HTERT RPE-1 (cell line): ENCODE data around the gene SLC8A3.
"Not testable (repeated sequence)": the region's sequence is repeated elsewhere in the genome, so short reads cannot be mapped to it uniquely, and the experiment has no call there.

ENCODE experiments used
- in situ Hi-C: fragments of 300-500 bp; cut with MboI; formaldehyde crosslinking; loops from 4 replicates; pipeline ENCODE4 v1.14.3; 2020; ENCODE audit warnings: low sequenced_read_pairs

The SLC8A3 gene

DNA sequence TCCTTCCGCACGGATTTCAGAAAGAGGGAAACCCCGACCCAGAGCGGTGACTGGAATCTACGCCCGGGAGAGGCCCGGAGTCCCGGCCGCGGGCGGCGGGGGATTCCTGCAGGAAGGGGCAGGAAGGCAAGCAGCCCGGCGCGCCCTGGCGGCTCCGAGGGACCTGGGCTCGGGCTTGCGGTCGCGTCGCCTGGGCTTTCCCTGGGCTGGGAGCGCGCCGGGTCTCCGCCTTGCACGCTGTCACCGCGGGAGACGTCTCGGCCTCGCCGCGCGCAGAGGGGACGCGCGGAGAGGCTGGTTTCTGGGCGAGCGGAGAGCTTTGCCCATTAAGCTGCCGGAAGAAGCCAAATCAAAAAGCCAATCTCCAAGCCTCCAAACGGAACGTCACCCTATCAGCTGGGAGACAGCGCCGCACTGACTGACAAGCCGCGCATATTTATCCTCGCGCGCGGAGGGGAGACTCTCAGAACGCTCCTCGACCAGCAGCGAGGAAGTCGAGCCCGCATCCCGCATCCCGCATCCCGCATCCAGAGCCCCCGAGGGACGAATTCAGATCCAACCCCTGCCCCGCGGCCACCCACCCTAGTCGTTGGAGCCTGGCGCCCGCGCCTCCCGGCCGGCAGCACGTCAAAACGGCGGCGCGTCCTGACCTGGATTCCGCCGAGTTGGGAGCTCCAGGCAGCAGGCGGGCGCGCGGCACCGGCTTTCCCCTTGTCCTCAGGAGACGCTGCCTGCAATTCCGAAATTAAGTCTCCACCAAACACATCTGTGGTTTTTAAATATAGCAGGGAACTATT, at the start of gene SLC8A3:
TSS of gene SLC8A3 (minus strand) at position 293 of the 797 bp plus-strand sequence. CDS start 20,529 bp downstream, outside the sequence.
- in situ Hi-C loops = no loop called here

- in situ Hi-C loops = no loop called here
These were observed 49.0 kb upstream of the SLC8A3 start for GRCh38 chr14:70237710-70238109.

DNA sequence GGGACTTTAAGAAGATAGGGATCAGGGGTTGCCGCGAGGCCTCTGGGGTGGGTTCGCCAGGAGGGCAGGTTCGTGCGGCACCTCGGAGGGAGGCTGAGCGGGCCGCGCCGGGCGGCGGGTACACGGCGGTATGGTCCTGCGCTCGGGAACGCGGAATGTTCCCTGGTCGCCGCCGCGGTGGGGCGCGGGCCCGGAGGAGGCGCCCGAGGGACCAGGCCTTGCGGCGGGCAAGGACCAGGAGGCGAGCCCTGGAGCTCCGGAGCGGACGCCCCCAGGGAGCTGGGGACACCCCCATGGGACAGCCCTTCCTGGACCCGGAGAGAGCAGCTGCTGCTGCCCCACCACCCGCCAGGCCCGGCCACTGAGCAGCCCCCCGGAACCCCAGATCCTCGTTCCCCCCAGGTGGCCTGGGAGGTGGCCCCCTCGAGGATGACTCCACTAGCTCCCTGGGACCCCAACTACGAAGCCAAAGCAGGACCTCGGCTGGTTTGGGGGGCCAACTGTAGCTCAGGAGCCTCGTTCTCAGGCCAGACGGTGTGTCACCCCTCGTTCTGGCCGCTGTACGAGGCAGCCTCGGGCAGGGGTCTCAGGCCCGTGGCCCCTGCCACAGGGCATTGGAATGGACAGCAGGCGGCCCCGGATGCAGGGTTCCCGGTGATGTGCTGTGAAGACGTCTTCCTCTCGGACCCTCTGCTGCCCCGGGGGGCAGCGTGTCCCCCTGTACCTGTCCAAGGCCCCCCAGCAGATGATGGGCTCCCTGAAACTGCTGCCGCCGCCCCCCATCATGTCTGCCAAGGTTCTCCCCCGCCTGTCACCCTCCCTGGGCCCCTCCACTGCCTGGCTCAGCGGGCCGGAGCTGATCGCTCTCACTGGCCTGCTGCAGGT, 45.6 kb upstream of the SLC8A3 start:
- in situ Hi-C loops = no loop called here

DNA sequence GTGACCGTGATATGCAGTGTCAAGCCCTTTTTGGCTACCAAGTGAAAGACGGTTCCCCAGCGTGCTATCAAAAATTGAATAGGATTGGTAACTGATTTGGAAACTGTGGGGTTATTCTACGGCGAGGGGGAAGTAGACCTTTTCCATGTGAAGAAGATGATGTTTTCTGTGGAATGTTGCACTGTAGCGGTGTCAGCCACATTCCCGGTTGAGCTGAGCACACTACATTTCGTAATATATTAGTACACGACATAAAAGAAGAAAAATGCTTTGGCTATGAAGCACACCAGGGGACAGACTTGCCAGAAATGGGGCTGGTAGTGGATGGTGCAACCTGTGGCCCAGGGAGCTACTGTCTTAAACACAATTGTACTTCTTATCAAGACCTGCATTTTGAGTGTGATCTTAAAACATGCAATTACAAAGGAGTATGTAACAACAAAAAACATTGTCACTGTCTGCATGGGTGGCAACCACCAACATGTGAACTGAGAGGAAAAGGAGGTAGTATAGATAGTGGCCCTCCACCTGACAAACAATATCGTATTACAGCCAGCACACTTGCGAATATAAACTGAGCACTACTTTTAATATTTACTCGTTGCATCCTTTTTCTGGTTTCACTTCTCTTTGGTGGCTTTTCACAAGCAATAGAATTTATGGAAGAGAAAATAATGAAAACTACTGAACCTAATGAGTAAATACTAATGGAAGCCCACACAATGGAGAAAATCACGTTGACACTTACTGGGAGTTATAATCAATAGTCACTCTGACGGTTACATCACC, 43.2 kb upstream of the SLC8A3 start:
- in situ Hi-C loops = not testable (repeated sequence)

GRCh38 chr14:70229877-70230640, 41.3 kb upstream of the SLC8A3 start:
- in situ Hi-C loops = not testable (repeated sequence)

DNA sequence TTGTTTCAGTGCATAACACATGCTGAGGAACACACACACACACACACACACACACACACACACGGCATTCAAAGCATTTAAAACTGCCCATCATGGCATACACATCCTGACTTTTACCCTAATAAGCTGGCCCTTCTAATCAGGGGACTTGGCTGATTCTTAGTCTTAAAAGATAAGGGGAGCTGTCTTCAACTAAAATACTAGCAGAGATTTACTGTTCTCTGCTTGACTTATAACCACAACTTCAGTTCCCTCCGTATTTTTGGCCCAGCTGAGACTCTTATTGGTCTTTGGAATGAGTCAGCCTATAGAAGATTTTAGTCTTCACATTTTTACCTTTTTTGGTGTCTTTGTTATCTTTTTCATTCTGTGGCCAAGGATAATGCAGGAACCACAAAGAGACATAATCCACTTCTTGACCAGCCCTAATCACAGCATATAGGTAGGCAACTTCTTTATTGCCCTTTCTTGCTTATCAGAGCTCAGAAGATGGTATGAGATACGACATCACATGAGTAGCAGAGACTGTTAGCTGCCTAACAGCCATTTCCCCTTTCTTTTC, 25.1 kb upstream of the SLC8A3 start:
- in situ Hi-C loops = no loop called here

- in situ Hi-C loops = no loop called here
These were observed 24.0 kb upstream of the SLC8A3 start for GRCh38 chr14:70212752-70213151.

DNA sequence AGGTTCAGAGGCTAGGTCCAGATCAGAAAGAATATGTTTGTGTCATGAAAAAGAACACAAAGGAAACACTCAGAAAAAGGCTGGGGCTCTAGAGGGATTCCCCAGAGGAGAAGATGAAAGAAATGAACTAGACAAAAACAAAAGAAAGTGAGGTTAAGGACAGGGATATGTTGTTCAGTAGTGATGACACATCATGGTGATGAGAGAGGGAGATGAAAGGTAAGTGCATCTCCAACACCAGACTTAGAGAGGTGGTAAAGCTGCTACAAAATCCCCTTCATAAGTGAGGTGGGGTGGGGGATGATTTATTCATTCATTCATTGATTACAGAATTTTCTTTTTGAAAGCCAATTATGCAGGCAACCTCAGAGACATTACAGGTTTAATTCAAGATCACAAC, 19.6 kb upstream of the SLC8A3 start:
- in situ Hi-C loops = no loop called here

- in situ Hi-C loops = no loop called here
These were observed 14.9 kb upstream of the SLC8A3 start for GRCh38 chr14:70203686-70204085.

GRCh38 chr14:70201994-70202393, 13.2 kb upstream of the SLC8A3 start:
- in situ Hi-C loops = no loop called here

DNA sequence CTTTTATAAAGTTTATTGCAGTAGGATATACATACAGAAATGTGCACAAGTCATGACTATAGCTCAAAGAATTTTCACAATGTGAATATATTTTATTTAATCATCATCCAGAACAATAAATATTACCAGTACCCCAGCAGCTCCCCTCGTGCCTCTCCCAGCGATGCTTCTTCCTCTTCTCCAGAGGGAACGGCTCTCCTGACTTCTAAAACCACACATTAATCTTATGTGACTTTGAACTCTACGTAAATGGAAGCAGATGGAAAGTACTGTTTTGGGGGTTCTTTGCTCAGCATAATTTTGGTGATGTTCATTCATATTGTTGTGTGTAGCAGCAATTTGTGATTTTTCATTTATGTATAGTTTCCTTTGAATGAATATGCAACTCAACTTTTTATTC, 4.6 kb upstream of the SLC8A3 start:
- in situ Hi-C loops = no loop called here

GRCh38 chr14:70192915-70193314, 4.2 kb upstream of the SLC8A3 start:
- in situ Hi-C loops = no loop called here

GRCh38 chr14:70190156-70190555, 1.4 kb upstream of the SLC8A3 start:
- in situ Hi-C loops = no loop called here

- in situ Hi-C loops = no loop called here
These were observed 816 bp upstream of the SLC8A3 start for GRCh38 chr14:70189456-70190077.

DNA sequence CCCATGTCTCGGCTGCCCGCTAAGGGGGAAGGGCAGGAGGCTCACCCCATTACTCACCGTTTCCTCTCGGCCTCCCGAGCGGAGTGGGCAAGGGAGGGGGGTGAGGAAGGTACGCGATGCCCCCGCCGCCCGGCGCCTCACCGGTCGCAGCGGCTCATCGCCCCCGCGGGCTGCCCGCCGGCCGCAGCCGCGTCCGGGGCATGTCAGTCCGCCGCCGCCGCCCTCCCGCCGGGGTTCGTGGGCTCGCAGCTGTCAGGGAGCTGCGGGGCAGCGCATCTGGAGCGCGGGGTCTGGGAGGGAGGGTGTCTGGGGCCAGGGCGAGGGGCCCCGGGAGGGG, 461 bp downstream of the SLC8A3 start:
- in situ Hi-C loops = no loop called here

DNA sequence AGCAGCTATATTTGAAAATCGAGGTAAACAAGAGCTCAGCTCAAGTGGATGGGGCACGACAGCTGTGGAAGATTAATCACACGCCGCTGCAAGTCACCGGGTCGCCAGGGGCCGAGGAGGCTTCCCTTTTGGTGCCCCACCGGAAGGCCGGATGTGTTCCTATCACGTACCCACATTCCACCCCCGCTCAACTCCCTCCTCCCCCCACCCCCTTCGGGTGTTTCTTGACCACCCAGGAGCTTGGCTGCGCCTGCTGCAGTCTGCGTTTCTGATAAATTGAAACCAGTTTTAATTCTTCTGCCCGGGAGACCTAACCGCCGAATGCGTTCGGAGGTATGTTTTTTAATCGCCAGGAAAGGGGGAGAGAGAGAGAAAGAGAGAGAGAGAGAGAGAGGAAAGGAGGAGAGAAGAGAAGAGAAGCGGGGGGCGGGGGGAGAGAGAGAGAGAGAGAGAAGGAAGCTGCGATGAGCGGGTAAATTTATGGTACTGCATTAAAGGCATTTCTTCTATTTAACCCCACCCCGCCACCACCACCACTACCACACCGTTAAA, 1.8 kb downstream of the SLC8A3 start:
- in situ Hi-C loops = no loop called here

DNA sequence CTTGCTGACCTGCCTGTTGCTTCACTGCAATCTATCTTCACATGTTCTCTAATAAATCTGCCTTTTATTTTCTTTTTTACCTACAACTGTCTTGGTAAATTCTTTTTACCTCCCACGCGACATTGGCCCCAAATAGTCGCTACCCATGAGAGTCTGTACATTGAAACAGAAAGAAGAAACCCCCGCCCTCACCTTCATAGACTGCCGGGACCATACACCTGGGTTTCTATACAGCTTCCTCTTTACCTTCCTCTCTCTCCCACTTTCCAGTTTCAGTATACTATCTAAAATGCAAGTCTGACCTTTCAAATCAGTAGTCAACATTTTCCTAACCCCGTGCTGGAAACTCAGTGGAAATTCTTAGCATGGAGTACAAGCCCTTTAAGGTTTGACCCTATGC, 4.8 kb downstream of the SLC8A3 start:
- in situ Hi-C loops = no loop called here

DNA sequence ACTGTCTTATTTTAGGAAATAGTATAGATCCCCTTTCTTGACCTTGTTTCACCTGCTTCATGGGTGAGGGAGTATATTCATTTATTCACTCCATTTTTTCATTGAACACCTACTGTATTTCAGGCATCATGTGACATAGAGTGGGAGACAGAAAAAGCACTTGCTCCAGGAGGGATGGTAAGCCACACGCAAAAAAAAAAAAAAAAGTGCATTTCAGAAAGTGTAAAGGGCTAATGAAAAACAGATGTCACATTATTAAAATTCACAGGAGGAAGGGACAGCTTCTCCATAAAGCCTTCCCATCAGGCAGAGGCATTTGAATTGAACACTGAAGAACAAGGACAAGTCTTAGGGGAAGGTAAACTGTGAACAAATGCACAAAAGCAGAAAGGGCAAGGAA, 7.5 kb downstream of the SLC8A3 start:
- in situ Hi-C loops = no loop called here

- in situ Hi-C loops = no loop called here
These were observed 8.0 kb downstream of the SLC8A3 start for GRCh38 chr14:70180718-70181117.
